ENCODE results near the gene MAP1B. TPM values are rescaled to one million over a fixed set of nuclear protein-coding genes. Genes with fewer than 3 reads are reported as not detected.

MAP1B gene
- total and polyA plus RNA-seq, 9 of the 15 experiments (the other 6 are each of a cell fraction or from before 2014, with no cell fraction given), result 5.2 to 66.1 (median 17.3) TPM

DNA sequence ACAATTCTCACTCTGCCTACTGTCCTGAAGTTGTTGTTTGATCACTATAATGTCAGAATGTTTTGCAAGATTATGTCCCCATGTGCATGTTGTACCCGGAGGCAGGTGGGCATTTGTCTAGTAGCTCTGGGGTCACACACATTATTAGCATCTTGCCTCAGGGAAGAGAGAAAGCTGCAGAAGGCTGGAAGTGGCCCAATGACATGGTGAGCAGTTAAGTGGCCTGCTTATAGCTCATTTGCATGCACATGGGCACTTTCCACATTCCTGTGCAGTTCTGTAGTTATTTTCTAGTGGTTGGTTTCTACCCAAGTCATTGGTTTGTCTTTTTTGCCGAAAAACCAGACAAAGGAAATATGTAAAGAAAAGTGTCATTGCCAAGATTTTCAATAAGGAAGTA is 80.9 kb downstream of the MAP1B start:
- Histone ChIP-seq H3K36me3 (ENCODE audit: control insufficient read depth, insufficient read depth, low read length) (peaks cover 65% of the 10 kb centered on the region), H3K27me3 (ENCODE audit: control insufficient read depth in 2 of 2, insufficient read depth in 2 of 2, low read length in 2 of 2) (no peaks in the 10 kb centered on the region), H3K4me2 (ENCODE audit: insufficient read depth, low read length) (no peak overlapping the region), H3K27ac (ENCODE audit: extremely low read depth, low read depth, low read length) (no peak overlapping the region), H4K20me1 (replicated peaks; ENCODE audit: control insufficient read depth, insufficient read depth, low read length) (no peaks in the 10 kb centered on the region), H3K9ac (ENCODE audit: insufficient read depth in 1 of 2, low read depth in 2 of 2, low read length in 2 of 2) (no peak overlapping the region), H3K9me1 (ENCODE audit: control insufficient read depth, insufficient read depth, low read length) (no peaks in the 10 kb centered on the region), H3K4me1 (replicated peaks in 1 of 2; ENCODE audit: control insufficient read depth in 2 of 2, insufficient read depth in 2 of 2, low read length in 2 of 2) (peaks cover 0 to 3% of the 10 kb centered on the region in 2 experiments; a peak in 2 of 5 replicates), H3K9me3 (replicated peaks; ENCODE audit: control insufficient read depth, insufficient read depth, low read depth, low read length) (no peaks in the 10 kb centered on the region), H2AFZ (ENCODE audit: low read depth, low read length) (no peak overlapping the region), H3K79me2 (ENCODE audit: control insufficient read depth, insufficient read depth, low read length) (no peaks in the 10 kb centered on the region), H3K4me3 (no peak overlapping the region)
- CTCF ChIA-PET (ENCODE audit: low intra/inter-chr PET ratio), result no interaction called here
- no TSS peak for BruUV-seq (replicated peaks)
- intact Hi-C loops (cut with micrococcal nuclease), result no loop called here
- no peak for ATAC-seq
- in situ Hi-C loops (cut with MboI), result no loop called here
- 95% methylated on average over 2 of the region's 2 CpGs for WGBS (ENCODE audit: insufficient coverage, low coverage, missing lambda C conversion rate)
- POLR2A ChIA-PET, result interaction anchor here (1.0 to 2.2 kb wide), 2 partner anchors 20 to 120 kb away, joined by 3 to 6 read pairs; no protein-coding TSS in a partner anchor
- no peak for FAIRE-seq
- no peak for DNase-seq (ENCODE audit: extremely low read depth in 1 of 4, low spot score in 3 of 4)
- TF ChIP-seq ZNF57 (CRISPR knock-in tag; IDR thresholded peaks at IDR 0.05) (no peak), SMARCA5 (IDR thresholded peaks at IDR 0.05) (no peak), FOXJ2 (tag; IDR thresholded peaks at IDR 0.05) (no peak), FIP1L1 (IDR thresholded peaks at IDR 0.05; ENCODE audit: low read depth, low read length, poor library complexity, severe bottlenecking) (no peak), TCFL5 (CRISPR knock-in tag; conservative IDR thresholded peaks at IDR 0.05) (no peak), SMARCC2 (IDR thresholded peaks at IDR 0.05; ENCODE audit: low read depth) (no peak), FUS (optimal IDR thresholded peaks at IDR 0.05; ENCODE audit: low read depth, low read length) (no peak), YBX1 (IDR thresholded peaks at IDR 0.05) (no peak)
- TF ChIP-seq, protein P1, sequence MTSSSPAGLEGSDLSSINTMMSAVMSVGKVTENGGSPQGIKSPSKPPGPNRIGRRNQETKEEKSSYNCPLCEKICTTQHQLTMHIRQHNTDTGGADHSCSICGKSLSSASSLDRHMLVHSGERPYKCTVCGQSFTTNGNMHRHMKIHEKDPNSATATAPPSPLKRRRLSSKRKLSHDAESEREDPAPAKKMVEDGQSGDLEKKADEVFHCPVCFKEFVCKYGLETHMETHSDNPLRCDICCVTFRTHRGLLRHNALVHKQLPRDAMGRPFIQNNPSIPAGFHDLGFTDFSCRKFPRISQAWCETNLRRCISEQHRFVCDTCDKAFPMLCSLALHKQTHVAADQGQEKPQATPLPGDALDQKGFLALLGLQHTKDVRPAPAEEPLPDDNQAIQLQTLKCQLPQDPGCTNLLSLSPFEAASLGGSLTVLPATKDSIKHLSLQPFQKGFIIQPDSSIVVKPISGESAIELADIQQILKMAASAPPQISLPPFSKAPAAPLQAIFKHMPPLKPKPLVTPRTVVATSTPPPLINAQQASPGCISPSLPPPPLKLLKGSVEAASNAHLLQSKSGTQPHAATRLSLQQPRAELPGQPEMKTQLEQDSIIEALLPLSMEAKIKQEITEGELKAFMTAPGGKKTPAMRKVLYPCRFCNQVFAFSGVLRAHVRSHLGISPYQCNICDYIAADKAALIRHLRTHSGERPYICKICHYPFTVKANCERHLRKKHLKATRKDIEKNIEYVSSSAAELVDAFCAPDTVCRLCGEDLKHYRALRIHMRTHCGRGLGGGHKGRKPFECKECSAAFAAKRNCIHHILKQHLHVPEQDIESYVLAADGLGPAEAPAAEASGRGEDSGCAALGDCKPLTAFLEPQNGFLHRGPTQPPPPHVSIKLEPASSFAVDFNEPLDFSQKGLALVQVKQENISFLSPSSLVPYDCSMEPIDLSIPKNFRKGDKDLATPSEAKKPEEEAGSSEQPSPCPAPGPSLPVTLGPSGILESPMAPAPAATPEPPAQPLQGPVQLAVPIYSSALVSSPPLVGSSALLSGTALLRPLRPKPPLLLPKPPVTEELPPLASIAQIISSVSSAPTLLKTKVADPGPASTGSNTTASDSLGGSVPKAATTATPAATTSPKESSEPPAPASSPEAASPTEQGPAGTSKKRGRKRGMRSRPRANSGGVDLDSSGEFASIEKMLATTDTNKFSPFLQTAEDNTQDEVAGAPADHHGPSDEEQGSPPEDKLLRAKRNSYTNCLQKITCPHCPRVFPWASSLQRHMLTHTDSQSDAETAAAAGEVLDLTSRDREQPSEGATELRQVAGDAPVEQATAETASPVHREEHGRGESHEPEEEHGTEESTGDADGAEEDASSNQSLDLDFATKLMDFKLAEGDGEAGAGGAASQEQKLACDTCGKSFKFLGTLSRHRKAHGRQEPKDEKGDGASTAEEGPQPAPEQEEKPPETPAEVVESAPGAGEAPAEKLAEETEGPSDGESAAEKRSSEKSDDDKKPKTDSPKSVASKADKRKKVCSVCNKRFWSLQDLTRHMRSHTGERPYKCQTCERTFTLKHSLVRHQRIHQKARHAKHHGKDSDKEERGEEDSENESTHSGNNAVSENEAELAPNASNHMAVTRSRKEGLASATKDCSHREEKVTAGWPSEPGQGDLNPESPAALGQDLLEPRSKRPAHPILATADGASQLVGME (CRISPR knock-in tag; IDR thresholded peaks at IDR 0.05), result no peak
- TF ChIP-seq, protein P2, sequence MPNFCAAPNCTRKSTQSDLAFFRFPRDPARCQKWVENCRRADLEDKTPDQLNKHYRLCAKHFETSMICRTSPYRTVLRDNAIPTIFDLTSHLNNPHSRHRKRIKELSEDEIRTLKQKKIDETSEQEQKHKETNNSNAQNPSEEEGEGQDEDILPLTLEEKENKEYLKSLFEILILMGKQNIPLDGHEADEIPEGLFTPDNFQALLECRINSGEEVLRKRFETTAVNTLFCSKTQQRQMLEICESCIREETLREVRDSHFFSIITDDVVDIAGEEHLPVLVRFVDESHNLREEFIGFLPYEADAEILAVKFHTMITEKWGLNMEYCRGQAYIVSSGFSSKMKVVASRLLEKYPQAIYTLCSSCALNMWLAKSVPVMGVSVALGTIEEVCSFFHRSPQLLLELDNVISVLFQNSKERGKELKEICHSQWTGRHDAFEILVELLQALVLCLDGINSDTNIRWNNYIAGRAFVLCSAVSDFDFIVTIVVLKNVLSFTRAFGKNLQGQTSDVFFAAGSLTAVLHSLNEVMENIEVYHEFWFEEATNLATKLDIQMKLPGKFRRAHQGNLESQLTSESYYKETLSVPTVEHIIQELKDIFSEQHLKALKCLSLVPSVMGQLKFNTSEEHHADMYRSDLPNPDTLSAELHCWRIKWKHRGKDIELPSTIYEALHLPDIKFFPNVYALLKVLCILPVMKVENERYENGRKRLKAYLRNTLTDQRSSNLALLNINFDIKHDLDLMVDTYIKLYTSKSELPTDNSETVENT (CRISPR knock-in tag; IDR thresholded peaks at IDR 0.05), result no peak
- TF ChIP-seq, protein P3, sequence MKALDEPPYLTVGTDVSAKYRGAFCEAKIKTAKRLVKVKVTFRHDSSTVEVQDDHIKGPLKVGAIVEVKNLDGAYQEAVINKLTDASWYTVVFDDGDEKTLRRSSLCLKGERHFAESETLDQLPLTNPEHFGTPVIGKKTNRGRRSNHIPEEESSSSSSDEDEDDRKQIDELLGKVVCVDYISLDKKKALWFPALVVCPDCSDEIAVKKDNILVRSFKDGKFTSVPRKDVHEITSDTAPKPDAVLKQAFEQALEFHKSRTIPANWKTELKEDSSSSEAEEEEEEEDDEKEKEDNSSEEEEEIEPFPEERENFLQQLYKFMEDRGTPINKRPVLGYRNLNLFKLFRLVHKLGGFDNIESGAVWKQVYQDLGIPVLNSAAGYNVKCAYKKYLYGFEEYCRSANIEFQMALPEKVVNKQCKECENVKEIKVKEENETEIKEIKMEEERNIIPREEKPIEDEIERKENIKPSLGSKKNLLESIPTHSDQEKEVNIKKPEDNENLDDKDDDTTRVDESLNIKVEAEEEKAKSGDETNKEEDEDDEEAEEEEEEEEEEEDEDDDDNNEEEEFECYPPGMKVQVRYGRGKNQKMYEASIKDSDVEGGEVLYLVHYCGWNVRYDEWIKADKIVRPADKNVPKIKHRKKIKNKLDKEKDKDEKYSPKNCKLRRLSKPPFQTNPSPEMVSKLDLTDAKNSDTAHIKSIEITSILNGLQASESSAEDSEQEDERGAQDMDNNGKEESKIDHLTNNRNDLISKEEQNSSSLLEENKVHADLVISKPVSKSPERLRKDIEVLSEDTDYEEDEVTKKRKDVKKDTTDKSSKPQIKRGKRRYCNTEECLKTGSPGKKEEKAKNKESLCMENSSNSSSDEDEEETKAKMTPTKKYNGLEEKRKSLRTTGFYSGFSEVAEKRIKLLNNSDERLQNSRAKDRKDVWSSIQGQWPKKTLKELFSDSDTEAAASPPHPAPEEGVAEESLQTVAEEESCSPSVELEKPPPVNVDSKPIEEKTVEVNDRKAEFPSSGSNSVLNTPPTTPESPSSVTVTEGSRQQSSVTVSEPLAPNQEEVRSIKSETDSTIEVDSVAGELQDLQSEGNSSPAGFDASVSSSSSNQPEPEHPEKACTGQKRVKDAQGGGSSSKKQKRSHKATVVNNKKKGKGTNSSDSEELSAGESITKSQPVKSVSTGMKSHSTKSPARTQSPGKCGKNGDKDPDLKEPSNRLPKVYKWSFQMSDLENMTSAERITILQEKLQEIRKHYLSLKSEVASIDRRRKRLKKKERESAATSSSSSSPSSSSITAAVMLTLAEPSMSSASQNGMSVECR (CRISPR knock-in tag; IDR thresholded peaks at IDR 0.05), result no peak

Measured in K562 (cell line).